Fibroblast of lung (primary cell): ENCODE measurements around the gene CCNY.

Experiments
- EZH2 ChIP-seq: IDR thresholded peaks from 2 replicates; pipeline ENCODE4 v1.5.1; 2012; ENCODE audit warnings: low read length, control low read depth, mild to moderate bottlenecking; ENCODE audit errors: missing control alignments
- TF ChIP-seq, protein P1 (sequence below), 2 donors: IDR thresholded peaks in 1 of 2; conservative IDR thresholded peaks in 1 of 2; 1 replicate in 1 of 2; 2 replicates in 1 of 2; pipeline ENCODE4 v1.5.1; 2011 to 2012; ENCODE audit warnings: low read length in 2 of 2, control low read depth in 1 of 2, inconsistent platforms in 1 of 2, low read depth in 1 of 2, mild to moderate bottlenecking in 1 of 2

DNA sequence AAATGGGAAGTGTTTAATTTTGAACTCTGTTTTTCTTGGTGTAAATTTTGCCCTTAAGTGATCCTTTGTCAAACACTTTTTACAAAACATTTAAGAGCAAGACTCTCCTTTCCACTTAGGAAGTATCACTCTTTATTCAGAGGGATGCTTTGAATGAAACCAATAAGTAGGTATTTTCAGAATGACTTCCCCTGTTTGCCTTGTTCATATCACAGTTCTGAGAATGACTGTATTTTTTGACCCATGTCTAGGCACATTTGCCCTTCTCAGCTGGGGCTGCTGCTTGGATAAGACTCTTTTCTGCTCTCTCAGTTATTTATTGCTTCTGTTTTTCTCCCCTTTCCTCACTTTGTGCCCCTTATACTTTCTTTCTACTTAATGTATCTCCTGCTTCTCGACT is 98.2 kb downstream of the CCNY start:
- TF ChIP-seq, protein P1, sequence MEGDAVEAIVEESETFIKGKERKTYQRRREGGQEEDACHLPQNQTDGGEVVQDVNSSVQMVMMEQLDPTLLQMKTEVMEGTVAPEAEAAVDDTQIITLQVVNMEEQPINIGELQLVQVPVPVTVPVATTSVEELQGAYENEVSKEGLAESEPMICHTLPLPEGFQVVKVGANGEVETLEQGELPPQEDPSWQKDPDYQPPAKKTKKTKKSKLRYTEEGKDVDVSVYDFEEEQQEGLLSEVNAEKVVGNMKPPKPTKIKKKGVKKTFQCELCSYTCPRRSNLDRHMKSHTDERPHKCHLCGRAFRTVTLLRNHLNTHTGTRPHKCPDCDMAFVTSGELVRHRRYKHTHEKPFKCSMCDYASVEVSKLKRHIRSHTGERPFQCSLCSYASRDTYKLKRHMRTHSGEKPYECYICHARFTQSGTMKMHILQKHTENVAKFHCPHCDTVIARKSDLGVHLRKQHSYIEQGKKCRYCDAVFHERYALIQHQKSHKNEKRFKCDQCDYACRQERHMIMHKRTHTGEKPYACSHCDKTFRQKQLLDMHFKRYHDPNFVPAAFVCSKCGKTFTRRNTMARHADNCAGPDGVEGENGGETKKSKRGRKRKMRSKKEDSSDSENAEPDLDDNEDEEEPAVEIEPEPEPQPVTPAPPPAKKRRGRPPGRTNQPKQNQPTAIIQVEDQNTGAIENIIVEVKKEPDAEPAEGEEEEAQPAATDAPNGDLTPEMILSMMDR (conservative IDR thresholded peaks at IDR 0.05 in 1 of 2, IDR thresholded peaks at IDR 0.05 in 1 of 2; ENCODE audit: low read depth in 1 of 2, low read length in 2 of 2): no peak
- TF ChIP-seq EZH2: no peak
